ENCODE measurements around the gene PLCB1.

PLCB1 gene

GRCh38 chr20:8658103-8658502 is 526.0 kb downstream of the PLCB1 start:
- TF ChIP-seq CTCF (IDR thresholded peaks at IDR 0.05; ENCODE audit: low read depth, low read length), result no peak
- no peak overlapping the region for H3K4me3 ChIP-seq (ENCODE audit: low read depth, low read length)

DNA sequence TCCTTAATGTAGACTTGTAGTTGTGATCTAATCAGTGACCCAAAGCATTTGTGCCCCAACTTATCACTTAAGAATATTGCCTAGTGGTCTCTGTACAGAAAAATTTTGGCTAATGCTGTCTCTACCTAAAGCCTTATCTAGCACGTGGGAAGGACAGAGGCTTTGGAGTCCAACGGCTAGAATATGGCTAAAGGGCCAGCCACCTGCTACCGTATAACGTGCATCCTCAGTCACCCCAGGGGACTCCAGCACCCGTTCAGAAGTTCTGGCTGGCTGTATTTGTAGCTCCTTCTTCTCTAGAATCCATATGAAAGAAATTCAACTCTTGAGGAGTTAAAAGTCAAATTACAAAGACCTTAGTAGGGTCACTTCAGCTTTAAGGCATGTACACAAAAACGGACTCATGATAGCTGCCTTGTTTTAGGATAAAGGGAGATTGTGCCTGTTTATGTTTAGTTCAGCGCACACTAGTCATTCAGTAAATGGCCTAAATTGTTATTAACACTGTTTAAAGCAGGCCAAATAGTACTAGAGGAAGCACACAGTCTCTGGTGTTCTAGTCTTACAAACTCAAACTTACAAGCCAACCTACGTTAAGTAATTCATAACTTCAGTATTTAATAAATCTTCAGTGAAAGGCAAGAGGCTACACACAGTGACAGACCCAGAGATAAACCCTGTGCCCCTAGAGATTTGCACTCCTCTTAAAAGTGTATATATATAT is 529.3 kb downstream of the PLCB1 start:
- no peak overlapping the region for H3K4me3 ChIP-seq (ENCODE audit: low read depth, low read length)
- no peak for TF ChIP-seq CTCF (IDR thresholded peaks at IDR 0.05; ENCODE audit: low read depth, low read length)

DNA sequence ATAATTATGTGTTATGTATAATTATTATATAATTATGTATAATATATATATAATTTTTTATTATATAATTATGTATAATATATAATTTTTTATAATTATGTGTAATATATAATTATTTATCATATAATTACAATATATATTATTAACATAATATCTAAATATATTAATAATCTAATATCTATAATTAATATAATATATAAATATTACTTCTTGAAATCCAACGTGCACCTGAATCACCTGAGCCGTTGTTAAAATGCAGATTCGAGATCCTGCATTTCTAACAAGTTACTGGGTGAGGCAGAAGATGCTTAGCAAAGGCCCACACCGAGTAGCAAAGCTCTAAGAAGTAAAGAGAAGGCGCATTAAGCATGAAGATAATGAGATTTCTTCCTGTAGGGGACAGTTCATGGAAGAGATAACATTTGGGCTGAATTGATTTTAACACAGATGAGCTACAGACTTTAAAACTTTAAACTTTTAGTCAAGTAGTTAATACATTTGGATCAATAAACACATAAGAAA is 530.4 kb downstream of the PLCB1 start:
- no peak for TF ChIP-seq CTCF (IDR thresholded peaks at IDR 0.05; ENCODE audit: low read depth, low read length)
- no peak overlapping the region for H3K4me3 ChIP-seq (ENCODE audit: low read depth, low read length)

GRCh38 chr20:8663424-8663823 is 531.4 kb downstream of the PLCB1 start:
- H3K4me3 ChIP-seq (ENCODE audit: low read depth, low read length), result no peak overlapping the region
- no peak for TF ChIP-seq CTCF (IDR thresholded peaks at IDR 0.05; ENCODE audit: low read depth, low read length)

GRCh38 chr20:8664778-8665177 is 532.7 kb downstream of the PLCB1 start:
- H3K4me3 ChIP-seq (ENCODE audit: low read depth, low read length), result no peak overlapping the region
- no peak for TF ChIP-seq CTCF (IDR thresholded peaks at IDR 0.05; ENCODE audit: low read depth, low read length)

DNA sequence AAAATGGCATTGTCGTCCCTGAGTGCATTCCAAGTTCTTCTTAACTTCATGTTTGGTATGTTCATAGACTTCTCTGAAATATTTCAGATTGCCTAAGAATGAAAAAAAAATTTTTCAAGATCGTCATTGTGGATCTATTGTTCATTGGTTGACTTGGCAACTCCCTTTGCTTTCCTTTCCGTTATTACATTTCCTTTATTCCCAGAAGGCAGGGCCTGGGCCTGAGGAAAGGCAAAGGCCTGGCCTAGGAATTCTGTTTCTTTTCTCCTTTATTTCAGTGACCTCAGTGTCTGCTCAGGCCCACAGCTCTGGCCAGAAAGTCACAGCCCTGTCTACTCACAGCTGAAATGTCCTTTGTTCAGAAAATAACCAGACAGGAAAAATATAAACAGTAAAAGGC is 535.2 kb downstream of the PLCB1 start:
- no peak overlapping the region for H3K4me3 ChIP-seq (ENCODE audit: low read depth, low read length)
- no peak for TF ChIP-seq CTCF (IDR thresholded peaks at IDR 0.05; ENCODE audit: low read depth, low read length)

- no peak overlapping the region for H3K4me3 ChIP-seq (ENCODE audit: low read depth, low read length)
Observed at GRCh38 chr20:8670207-8670892, 538.3 kb downstream of the PLCB1 start.

More at GRCh38 chr20:8670207-8670892, 538.3 kb downstream of the PLCB1 start:
- no peak for TF ChIP-seq CTCF (IDR thresholded peaks at IDR 0.05; ENCODE audit: low read depth, low read length)
